Measurements from ENCODE around the gene NHLRC1.
A peak's percentile ranks its signal among the peaks of the same experiment; 100 is the strongest.

Gene NHLRC1

DNA sequence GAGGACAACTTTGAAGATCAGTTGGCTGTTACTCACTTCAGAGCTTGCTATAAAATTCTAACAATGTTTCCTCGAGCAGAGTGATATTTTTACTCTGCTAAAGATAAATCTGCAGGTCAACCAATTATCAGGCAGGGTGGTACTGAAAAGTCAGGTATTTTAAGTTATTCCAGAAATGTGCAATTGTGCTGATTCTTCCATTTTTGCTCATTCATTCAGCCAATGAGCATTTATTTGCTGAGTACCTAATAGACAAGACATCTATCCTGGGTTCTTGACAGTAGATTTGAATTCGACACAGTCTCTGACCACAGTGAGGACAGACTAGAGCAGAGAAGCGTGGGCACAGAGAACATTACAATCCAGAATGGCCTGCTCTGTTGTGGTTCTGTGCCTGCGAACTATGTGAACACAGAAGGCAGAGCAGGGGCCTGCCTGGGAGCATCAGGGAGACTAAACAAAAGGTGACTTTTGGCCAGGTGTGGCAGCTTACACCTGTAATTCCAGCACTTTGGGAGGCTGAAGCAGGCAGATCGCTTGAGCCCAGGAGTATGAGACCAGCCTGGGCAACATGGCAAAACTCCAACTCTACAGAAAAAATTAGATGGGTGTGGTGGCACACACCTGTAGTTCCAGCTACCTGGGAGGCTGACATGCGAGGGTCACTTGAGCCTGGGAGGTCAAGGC, 17.6 kb upstream of the NHLRC1 start:
- DNase-seq (ENCODE audit: low spot score), result no peak

DNA sequence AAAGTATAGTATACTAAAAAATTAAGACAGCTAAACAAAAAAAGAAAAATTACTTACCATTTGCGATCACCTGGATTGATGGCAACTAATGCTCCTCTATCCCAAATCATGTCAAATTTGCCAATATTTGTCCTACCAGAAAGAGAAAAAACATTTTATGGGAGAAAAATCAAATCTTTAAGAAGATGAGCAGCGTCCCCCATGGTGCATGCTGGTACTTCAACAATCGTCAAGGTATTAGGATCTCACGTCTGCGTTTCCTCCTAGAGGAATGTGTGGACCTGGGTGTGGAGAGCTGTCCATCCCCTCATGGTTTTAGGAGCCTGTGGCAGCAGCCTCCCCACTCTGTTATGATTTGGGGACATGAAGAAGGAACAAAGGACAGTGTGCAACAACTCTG, 16.4 kb upstream of the NHLRC1 start:
- no peak for DNase-seq (ENCODE audit: low spot score)

DNA sequence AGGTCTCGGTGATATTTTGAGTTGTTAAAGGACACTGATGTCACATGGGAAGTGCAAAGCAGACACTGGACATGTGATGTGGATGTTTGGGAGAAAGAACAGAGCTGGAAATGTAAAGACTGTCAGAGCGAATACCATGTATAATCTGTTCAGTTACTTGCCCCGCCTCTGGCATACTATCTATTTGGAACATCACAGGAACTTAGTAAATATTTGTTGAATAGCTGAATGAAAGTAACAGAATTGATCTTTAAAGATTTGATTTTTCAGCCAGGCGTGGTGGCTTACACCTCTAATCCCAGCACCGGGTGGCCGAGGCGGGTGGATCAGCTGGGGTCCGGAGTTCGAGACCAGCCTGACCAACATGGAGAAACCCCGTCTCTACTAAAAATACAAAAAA, 13.8 kb upstream of the NHLRC1 start:
- DNase-seq (ENCODE audit: low spot score), result no peak

DNA sequence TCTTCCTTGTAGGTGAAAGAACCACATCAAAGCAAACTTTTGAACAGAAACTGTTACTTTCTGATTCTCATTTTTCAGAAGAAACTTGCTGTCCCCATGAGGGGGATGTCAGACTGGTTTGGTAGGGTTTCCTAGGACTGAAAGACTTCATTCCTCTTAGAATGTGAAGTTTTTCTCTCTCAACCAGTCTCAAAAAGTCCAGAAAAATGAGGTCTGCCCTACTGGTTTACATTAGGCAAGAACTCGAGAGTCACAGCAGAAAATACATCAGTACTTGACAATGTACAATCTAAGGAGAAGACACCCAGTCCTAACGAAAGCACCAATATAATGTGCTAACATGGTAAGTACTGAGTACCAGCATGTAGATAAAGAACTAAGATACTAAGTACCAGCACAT, 12.7 kb upstream of the NHLRC1 start:
- DNase-seq (ENCODE audit: low spot score), result no peak

DNA sequence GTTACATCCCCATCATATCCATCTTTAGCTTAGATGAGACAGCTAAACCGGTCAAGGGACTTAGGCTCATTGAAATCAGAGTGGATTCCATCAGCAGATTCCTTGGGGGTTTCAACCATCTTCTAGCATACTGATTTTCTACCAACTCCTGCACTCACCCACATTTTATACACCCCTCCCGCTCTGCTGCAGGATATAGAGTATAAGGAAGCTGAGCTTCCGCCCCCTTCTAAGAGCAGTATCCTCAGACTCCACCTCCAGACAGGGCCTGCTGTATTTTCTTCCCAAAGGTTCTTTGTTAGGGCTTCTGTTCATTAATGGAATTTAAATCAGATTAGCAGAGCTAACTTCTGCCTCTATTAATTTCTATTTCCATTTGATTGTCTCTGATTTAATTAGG, 9.9 kb upstream of the NHLRC1 start:
- no peak for DNase-seq (ENCODE audit: low spot score)

DNA sequence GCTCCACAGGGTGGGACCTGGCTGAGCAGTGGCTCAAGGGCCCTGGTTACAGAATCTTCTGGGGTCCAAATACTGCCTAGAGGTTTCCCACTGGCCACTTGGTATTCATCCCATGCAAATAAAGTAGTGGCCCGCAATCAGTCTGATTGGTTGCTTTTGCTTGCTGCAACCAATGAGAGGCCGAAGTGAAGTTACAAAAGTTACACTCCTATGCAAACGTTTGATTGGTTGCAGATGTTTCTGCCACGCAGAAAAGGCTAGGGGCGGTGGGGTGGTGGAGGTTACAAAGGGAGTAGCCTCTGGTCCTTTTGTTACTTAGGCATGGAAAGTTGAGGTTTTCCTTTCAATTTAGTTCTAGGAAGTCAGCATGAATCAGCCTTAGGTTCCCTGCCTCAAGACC, 3.6 kb upstream of the NHLRC1 start:
- no peak for DNase-seq (ENCODE audit: low spot score)

DNA sequence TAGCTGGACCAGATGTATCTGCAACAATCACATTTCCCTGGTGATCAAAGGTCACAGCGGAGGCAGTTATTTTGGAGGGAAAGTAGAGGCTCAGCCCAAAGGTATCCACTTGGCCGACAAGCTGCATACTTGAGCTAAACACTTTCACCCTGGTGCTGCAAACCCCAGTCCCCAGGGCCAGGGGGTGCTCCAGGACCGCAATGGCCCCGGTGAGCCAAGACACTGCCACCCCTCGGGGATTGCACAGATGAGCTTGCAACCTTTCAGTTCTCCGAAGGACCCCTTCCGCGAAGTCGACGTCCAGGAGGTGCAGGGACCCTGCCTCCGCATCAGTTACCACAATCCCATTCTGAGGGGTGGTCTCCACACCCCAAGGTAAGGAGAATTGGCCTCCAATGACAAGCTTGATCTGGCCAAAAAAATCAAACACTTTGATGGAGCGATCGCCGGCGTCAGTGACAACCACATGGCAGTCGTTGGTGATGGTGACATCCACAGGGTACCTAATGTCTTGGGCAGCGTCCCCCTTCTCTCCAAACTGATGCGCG, 823 bp downstream of the NHLRC1 start:
- DNase-seq (ENCODE audit: low spot score), result peak; percentile 42

DNA sequence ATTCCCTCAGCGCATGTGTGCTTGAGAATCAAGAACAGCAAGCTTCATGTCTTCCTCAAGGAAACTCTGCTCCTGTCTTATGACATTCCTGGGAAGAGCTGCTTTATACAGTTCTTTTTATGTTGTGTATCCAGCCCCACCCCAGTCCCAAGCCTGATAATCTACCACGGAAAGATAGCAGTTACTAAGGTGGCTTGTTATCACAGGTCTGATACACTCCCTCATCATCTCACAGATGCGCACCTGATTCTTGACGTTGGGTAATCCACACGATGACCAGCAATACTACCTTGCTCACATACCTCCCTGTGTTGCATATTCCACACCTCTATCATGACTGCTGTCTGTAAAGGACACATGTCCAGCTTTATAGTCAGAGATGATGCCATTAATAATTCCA, 3.2 kb downstream of the NHLRC1 start:
- DNase-seq (ENCODE audit: low spot score), result no peak

DNA sequence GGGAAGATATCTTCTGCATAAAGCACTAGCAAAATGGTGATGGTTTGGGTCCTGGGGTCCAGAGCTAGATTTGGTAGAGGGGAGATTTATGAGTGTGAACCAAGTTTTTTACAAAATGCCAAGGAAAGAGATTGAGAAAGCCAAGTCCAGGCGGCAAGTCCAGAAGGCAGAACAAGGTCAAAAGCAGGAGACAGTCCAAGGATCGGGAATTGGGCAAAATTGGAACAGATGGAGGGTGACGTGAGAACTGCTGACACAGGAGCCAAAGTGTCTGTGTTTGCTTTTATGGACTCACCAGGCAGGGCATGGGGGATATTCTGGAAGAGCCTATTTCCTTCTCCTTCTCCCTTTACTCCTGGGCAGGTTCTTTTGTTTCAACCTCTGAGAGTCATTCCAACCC, 4.1 kb downstream of the NHLRC1 start:
- DNase-seq (ENCODE audit: low spot score), result no peak

DNA sequence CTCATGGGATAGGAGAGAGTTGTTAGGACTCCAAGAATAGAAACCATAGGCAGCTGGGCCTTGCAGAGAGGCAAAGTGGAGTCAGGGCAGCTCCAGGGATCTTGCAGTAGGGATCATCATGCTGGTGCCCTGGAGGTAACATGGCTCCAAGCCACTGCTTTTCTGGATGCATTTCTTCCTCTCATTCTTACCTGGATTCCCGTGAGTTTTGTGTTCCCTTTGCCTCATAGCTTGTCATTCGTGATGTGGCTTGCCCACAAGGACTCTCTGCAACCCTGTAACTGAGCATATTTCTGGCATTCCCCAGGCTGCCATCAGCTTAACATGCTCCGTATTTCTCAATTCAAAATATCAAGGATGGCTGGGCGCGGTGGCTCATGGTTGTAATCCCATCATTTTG, 5.3 kb downstream of the NHLRC1 start:
- no peak for DNase-seq (ENCODE audit: low spot score)

DNA sequence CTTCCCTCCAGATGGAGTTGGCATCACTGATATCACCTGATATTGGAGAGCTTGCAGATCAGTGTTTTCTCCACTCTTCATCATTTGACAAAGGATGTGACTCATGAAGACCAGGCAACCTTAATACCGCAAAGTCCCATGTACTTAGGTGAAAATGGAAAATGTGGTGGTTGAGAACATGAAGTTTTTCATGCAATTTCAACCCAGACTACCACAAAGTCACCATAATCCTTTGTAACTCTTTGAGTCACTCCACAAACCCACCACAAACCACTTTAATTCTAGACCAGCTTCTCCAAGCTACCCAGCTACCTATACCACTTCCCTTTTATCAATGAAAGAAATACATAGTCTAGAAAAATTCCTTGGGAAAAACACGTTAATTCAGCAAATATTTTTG, 7.1 kb downstream of the NHLRC1 start:
- no peak for DNase-seq (ENCODE audit: low spot score)

DNA sequence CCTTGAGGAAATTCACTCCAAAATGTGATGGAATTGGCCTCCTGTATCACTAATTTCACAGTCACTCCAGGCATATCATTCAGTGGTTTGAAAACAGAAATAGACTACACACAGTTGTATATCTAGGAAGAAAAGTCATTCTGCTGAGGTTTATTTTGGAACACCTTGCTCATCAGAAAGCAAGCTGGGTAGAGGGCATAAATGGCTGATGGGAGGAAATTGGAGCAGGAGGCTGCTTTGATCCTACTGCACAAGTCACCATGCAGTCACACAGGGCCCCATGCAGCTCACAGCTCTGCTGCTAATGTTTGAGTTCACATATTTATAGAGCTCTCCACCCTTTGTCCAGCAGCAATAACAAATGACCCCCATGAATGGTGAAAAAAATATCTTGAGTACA, 12.3 kb downstream of the NHLRC1 start:
- DNase-seq (ENCODE audit: low spot score), result no peak

DNA sequence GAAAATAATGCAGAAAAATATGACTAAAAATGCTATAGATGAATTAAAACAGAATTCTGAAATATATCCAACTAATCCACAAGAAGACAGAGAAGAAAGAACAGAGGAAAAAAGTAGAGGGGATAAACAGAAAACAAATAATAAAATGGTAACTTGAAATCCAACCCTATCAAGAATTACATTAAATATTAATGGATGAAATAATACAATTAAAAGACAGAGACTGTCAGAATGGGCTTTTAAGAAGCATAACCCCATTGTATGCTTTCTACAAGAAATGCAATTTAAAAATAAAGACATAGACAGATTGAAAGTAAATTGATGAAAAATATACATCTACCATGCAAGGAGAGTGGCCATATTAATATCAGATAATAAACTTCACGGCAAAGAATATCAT, 15.4 kb downstream of the NHLRC1 start:
- DNase-seq (ENCODE audit: low spot score), result no peak

DNA sequence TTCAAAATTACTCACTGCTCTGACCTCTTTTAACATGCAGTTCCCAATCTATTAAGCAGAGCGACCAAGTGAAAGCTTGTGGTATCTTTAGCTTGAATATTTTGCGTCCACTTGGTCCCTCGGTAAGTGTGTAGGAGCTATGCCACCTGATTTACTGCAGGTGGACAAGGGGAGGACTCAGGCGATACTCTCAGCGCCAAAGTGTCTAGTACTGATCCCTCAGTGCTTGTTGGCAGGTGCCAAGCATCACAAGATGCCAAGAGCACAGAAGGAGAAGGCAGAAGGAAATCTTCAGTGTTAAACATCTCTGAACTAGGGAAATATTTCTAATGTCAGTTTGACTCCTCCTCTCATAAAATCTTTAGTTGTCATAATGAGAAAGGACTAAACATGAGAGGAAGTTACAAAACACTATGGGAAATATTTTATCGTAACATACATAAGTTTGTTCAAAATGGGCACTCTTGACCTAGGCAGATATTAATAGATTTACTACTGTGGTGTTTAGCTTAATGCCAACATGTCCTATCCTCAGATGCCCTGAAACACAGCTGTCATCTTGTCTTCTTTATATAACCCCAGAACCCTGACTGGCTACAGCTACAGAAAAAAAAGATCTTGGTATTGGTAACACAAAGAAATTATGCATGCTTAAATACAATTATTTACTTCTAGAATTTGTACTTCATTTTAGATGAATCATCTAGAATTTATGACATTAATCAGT, 19.5 kb downstream of the NHLRC1 start:
- no peak for DNase-seq (ENCODE audit: low spot score)

DNA sequence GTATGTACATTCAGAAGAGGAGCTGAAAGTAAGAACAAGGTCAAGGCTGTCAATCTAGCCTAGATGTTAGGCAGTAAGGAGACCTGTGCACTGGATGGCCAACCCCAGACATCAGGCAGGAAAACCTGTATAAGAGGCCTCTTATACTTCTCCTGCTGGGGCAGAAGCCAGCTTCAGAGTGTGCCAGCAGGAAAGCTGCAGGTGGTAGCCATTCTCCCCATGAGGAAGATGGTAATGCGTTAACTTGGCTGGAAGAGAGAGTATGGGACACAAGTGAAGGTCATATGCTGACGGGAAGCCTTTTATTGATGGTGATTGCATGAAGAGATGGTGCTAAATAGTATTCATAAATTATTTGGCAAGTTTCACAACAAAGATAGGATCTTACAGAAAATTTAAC, 20.6 kb downstream of the NHLRC1 start:
- no peak for DNase-seq (ENCODE audit: low spot score)

DNA sequence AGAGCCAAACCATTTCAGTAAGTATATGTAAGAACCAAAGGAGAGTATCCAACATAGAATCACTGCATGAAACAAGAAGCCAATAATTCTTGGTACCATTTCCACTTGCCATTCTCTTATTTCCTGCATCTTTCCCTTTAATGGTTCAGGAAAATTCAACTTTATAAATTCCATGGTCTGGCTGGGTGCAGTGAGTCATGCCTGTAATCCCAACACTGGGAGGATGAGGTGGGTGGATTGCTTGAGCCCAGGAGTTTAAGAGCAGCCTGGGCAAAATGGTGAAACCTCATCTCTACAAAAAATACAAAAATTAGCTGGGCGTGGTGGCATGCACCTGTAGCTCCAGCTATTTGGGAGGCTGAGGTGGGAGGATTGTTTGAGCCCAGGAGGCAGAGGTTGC, 21.2 kb downstream of the NHLRC1 start:
- DNase-seq (ENCODE audit: low spot score), result no peak

DNA sequence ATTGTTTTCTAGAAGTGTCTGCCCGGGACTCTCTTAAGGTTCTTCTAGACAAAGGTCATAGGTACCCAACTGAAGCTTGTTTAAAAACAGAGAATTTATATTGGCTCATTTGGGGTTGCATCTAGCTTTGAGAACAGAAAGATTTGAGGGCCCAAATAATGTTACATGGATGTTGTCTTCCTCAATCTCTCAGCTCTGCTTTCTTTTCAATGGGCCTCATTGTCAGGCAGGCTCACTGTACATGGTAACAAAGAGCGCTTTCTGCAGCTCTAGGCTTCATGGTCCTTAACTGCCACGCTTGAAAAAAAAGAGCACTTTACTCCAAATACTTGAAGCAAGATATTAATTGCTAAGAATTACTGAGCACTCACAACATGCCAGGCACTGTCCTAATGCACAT, 22.2 kb downstream of the NHLRC1 start:
- no peak for DNase-seq (ENCODE audit: low spot score)

DNA sequence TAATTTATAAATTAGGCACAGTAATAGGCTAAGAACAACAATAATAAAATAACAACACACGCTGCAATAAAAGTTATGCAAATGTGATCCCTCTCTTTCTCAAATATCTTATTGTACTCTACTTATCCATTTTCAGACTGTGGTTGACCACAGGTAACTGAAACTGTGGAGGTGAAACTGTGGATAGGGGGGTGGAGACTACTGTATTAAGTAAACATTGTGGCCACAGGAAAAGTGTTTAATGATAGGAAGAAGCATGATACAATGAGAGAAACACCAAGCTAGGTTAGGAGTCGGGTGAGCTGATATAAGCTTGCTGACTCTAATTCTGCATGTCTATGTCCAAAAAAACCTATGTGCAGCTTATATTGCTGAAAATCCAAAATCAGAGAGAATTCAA, 23.0 kb downstream of the NHLRC1 start:
- no peak for DNase-seq (ENCODE audit: low spot score)

DNA sequence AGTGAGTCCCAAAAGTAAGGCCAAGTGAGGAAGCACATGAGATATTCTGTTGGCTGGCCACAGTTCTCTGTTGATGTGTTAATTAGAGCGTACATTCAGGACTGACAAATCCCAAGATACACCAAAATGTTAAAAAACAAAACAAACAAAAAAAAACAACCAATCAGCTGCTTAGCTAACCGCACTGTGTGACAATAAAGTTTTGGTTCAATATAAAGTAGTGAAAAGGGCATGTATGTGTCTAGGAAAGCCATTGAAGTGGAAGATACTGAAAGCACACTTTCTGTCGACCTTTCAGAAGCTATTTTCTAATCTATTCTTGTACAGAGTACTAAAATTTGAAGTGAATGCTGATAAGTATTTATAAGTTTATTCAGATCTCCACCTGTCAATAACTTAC, 26.1 kb downstream of the NHLRC1 start:
- DNase-seq (ENCODE audit: low spot score), result no peak

DNA sequence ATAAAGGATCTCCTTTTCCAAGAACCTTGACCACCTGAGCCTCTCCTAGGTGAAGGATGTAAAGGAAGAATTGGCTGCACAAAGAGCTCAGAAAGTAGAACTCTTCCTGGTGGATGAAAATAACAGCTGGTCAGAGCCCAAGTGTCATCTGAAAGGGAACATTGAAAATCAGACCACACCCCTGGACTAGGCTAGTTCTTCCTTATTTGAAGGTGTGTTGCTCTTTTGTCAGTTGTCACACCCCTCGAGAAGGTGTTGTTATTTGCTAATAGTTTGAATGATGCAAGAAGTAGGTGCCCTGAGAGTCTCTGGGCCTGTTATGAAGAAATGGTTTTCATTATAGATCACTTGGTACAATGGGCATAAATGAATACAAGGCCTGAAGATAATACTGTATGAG, 31.1 kb downstream of the NHLRC1 start:
- no peak for DNase-seq (ENCODE audit: low spot score)

DNA sequence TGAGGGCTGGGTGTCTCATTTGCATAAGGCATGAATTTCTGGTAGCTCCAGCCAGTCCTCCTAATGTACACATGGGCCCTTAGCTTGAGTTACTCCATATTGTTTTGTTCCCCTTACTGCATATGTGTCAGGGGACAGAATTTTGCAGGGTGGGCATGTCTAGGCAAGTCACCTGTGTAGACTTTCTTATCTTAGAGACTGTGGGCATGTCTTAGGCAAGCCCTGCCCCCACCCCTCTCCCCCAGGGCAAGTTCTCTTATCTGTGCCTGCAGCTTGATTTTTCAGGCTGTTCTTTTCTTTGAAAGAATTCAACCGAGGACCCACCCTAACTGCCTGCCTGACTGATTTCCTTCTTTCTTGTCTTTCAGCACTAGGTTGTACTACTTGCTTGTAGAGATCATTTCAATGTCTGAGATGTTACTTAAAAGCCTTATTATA, 32.1 kb downstream of the NHLRC1 start:
- no peak for DNase-seq (ENCODE audit: low spot score)

DNA sequence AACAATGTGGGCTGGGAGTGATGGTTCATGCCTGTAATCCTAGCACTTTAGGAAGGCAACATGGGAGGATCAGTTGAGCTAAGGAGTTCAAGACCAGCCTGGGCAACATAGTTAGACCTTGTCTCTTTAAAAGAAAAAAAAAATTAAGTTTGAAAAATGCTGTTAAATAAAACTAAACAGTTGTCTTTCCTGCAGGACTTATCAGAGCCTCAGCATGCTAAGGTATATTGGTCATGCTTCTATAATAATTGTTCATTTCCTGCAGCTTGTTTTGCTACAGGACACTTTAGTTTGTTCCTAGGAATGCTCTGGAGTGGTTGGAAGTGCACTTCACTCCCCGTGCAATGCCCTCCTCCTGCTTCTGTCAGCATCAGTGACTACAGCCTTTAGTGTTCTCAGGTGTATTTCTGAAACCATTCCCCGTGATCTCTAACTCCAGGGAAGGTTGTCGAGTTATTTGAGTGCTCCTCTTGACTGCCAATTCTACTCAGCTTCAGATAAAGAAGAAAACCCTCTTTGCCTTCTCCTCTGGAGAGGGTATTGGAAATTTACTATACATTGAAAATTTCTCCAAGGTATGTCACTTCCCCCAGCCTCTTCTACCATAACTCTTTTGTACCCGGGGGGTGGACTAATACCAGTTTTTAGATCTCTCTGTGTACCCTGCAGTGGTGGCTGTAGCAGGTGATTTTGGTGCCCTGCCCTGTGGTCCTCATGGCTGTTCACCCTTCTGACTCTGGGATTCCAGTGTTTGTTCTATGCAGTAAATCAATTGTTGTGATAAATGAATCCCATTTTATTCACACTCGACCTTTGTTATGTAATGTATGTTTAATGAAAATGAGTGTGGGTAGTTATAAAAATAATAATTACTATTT, 33.8 kb downstream of the NHLRC1 start:
- no peak for DNase-seq (ENCODE audit: low spot score)

All from iPS-NIHi11 (cell line).